AG04450 (cell line): ENCODE results near the gene SLAMF9. TPM values are rescaled to one million over a fixed set of nuclear protein-coding genes. Genes with fewer than 3 reads are reported as not detected.

Experiments
- CTCF ChIA-PET: fragments of 300-600, 350-600 bp; formaldehyde crosslinking; extraction: SDS; loops from one replicate; lab custom pipeline; 2022; ENCODE audit warnings: antibody characterized with exemption, inconsistent platforms; lab: Charles Lee
- POLR2A ChIA-PET: fragments of 350-600 bp; formaldehyde crosslinking; extraction: SDS; loops from one replicate; lab custom pipeline; 2021; ENCODE audit warnings: antibody characterized with exemption, inconsistent platforms; lab: Yijun Ruan, JAX
- DNase-seq: peaks from one replicate; pipeline ENCODE4 v3.0.0-alpha.2; 2011; ENCODE audit warnings: low read depth, low spot score
- H3K27ac ChIP-seq: one replicate; pipeline ENCODE4 v1.5.1; 2012; ENCODE audit warnings: low read depth, low read length, control low read depth
- H3K27me3 ChIP-seq: one replicate; pipeline ENCODE4 v1.6.0; 2012; ENCODE audit warnings: low read length; ENCODE audit not compliant: control insufficient read depth, insufficient read depth
- H3K4me3 ChIP-seq: 2 replicates; pipeline ENCODE4 v1.5.1; 2011; ENCODE audit warnings: mild to moderate bottlenecking, low read depth, low read length, control low read depth
- H3K9me3 ChIP-seq: 2 replicates; pipeline ENCODE4 v1.5.1; 2012; ENCODE audit warnings: low read length; ENCODE audit not compliant: control insufficient read depth, insufficient read depth
- polyA plus RNA-seq: library from polyadenylated mRNA; depleted of rRNA; stranded (reverse); fragments of >200 nt; gene quantifications from 2 replicates; pipeline ENCODE4 v1.2.3, GENCODE V29; 2011
- TF ChIP-seq, protein P1 (sequence below): IDR thresholded peaks from 2 replicates; pipeline ENCODE4 v1.5.1; 2011; ENCODE audit warnings: low read depth, low read length, control low read depth, inconsistent platforms

Gene SLAMF9
- polyA plus RNA-seq, 1 experiment, result not detected

DNA sequence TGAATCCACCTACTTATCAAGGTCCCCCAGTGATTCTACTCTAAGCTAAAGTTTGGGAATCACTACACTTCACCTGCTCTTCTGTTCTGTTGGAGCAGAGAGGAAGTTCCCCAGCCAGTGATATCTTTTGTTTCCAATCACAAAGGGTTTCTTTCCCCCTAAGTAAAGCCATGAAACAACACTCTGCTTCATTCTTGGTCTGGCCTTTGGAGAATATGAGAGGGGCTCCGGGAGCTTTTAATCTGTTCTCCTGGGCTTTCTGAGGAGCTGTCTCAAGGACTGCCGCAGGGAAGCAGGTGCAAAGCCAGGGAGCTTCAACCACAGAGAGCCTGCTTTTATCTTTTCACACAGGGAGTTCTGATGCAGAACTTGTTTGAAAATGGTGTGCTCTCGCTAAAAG lies 10.1 kb upstream of the SLAMF9 start:
- CTCF ChIA-PET, result interaction anchor here (3.5 kb wide), 1 partner anchor 42 kb away, joined by 26 read pairs; no protein-coding TSS in a partner anchor
- Histone ChIP-seq H3K4me3 (no peak overlapping the region), H3K27me3 (peaks cover 15% of the 10 kb centered on the region), H3K27ac (no peak overlapping the region), H3K9me3 (no peaks in the 10 kb centered on the region)
- TF ChIP-seq, protein P1, sequence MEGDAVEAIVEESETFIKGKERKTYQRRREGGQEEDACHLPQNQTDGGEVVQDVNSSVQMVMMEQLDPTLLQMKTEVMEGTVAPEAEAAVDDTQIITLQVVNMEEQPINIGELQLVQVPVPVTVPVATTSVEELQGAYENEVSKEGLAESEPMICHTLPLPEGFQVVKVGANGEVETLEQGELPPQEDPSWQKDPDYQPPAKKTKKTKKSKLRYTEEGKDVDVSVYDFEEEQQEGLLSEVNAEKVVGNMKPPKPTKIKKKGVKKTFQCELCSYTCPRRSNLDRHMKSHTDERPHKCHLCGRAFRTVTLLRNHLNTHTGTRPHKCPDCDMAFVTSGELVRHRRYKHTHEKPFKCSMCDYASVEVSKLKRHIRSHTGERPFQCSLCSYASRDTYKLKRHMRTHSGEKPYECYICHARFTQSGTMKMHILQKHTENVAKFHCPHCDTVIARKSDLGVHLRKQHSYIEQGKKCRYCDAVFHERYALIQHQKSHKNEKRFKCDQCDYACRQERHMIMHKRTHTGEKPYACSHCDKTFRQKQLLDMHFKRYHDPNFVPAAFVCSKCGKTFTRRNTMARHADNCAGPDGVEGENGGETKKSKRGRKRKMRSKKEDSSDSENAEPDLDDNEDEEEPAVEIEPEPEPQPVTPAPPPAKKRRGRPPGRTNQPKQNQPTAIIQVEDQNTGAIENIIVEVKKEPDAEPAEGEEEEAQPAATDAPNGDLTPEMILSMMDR, result no peak
- POLR2A ChIA-PET, result no interaction called here
- no peak for DNase-seq

DNA sequence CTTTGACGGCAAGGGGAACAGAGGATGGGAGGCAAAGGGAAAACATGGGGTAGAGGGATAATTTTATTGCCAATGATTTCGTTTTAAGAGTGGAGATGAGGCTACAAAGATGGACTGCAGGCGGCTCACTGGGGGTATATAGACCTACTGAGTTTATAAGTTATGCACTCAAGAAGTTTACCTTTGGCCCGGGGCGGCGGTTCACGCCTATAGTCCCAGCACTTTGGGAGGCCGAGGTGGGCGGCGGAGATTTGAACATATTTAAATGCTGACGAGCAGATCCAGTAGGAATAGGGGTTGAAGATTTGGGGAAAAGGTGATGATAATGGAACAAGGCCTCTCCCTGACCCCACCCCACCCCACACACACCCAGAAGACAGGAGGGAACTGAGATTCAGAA lies 8.1 kb upstream of the SLAMF9 start:
- Histone ChIP-seq H3K27me3 (peaks cover 18% of the 10 kb centered on the region), H3K27ac (no peak overlapping the region), H3K4me3 (no peak overlapping the region), H3K9me3 (no peaks in the 10 kb centered on the region; the same call in 1 of the 2 replicates)
- TF ChIP-seq, protein P1, result no peak
- ChIA-PET POLR2A (no interaction called here), CTCF (interaction anchor here (2.4 kb wide), 1 partner anchor 44 kb away, joined by 11 read pairs; no protein-coding TSS in a partner anchor)
- no peak for DNase-seq

DNA sequence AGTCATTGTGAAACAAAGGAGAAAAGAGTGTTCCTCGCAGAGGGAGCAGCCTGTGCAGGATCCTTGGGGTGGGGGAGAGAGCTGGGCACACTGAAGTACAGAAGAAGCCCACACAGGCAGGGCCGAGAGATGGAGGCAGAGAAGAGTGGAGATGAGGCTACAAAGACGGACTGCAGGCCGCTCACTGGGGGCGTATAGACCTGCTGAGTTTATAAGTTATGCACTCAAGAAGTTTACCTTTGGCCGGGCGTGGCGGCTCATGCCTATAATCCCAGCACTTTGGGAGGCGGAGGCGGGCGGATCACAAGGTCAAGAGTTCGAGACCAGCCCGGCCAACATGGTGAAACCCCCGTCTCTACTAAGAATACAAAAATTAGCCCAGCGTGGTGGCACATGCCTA lies 7.6 kb upstream of the SLAMF9 start:
- TF ChIP-seq, protein P1, result no peak
- no peak for DNase-seq
- POLR2A ChIA-PET, result no interaction called here
- Histone ChIP-seq H3K9me3 (no peaks in the 10 kb centered on the region; the same call in 1 of the 2 replicates), H3K4me3 (no peak overlapping the region), H3K27me3 (peaks cover 18% of the 10 kb centered on the region), H3K27ac (no peak overlapping the region)
- CTCF ChIA-PET, result interaction anchor here (2.4 kb wide), 1 partner anchor 44 kb away, joined by 11 read pairs; no protein-coding TSS in a partner anchor

DNA sequence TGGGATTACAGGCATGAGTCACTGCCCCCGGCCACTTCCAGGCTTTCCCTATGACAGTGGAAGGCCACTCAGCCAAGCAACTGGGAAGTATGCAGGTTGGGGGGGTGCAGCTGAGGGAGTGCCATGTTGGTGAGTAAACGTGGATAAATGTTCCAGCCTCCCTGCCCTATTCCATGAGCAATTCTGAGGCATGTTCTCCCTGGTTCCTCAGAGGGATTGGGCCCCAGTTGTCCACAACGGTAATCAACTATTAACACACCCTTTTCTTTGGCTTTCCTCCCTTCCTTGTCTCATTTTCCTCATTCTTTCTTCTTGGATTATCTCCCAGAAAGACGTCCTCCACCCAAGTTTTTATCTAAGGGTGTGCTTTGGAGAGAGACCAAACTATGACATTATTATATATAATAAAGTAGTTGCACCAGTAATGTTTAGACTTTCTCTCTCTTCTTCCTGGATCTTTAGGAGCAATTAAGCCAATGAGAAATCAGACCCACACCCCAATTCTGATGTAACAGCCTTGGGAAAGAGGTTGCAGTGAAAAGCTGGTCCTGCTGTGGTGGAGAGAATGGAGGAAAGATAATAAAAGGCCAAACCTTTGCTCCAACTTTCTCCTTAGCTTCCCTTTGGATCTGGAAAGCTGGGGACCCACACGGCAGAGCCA lies 6.8 kb upstream of the SLAMF9 start:
- POLR2A ChIA-PET, result no interaction called here

More for the DNA sequence above, 6.8 kb upstream of the SLAMF9 start:
- CTCF ChIA-PET, result interaction anchor here (0.7 to 2.4 kb wide), 2 partner anchors 23 to 45 kb away, joined by 3 to 11 read pairs; no protein-coding TSS in a partner anchor
- Histone ChIP-seq H3K9me3 (no peaks in the 10 kb centered on the region; the same call in 1 of the 2 replicates), H3K27ac (no peak overlapping the region), H3K4me3 (peak overlapping the region; percentile 31; the same call in 1 of the 2 replicates), H3K27me3 (peaks cover 18% of the 10 kb centered on the region)
- TF ChIP-seq, protein P1, result no peak
- no peak for DNase-seq
